Measurements from ENCODE around the gene GFER.

GRCh38 chr16:2019518-2019920 is 35.5 kb downstream of the GFER start, which contains the start of gene NPW:
- TF ChIP-seq EGR1 (IDR thresholded peaks at IDR 0.05; ENCODE audit: low read depth in 2 of 2) (no peak), TAF1 (conservative IDR thresholded peaks at IDR 0.05) (no peak), CTCF (IDR thresholded peaks at IDR 0.05; ENCODE audit: low read depth, low read length, missing input control) (no peak), JUND (IDR thresholded peaks at IDR 0.05) (no peak), REST (IDR thresholded peaks at IDR 0.05) (no peak), ATF3 (IDR thresholded peaks at IDR 0.05) (no peak), YY1 (IDR thresholded peaks at IDR 0.05) (no peak), SP1 (IDR thresholded peaks at IDR 0.05) (no peak), RAD21 (IDR thresholded peaks at IDR 0.05) (no peak), ZBTB33 (IDR thresholded peaks at IDR 0.05) (no peak), MAX (IDR thresholded peaks at IDR 0.05) (no peak), RXRA (IDR thresholded peaks at IDR 0.05) (no peak)
